AML-193 (cell line): ENCODE measurements around the gene ATAD2B.
"Not testable (repeated sequence)": the region's sequence is repeated elsewhere in the genome, so short reads cannot be mapped to it uniquely, and the experiment has no call there.

Experiments
- DNase-seq, 2 experiments: peaks; one replicate each; lab custom pipeline; 2025; lab: John Stamatoyannopoulos, UW

The ATAD2B gene

DNA sequence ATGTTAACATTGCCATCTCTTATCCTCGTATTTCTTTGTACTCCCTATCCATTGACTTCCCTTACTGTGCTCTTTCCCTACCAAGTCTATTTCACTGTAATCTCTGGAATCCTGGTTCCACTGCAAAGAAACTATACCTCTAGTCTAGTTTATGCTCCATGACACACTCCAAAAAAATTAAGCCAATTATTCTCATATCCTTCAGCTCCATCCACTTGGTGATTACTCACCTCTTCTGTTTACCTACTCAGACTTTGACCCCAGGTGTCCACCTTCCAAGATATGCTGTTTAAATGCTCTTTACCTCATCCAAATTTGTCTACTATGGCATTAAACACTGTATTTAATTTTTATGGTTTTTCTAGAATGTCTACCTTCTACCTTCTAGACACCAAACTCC lies 137.9 kb downstream of the ATAD2B start:
- no peak for DNase-seq

DNA sequence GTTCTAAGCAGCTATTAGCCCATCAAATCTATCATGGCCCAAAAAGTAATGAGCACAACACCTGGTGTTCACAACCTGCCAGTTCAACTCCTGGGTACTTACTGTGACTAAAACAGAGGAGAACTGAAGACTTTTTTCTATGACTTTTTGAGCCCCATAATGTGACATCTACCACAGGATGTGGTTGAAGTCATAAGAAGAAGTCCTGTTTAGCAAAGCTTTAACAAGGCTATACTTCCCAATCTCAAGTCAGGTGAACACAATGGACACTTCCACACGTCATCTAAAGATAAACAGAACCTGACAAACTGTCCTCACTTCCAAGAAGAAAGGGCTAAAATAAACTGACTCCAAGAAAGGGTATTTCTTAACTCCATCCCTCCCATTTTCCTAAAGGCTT lies 138.8 kb downstream of the ATAD2B start:
- peak; percentile 69 to 73 for DNase-seq

DNA sequence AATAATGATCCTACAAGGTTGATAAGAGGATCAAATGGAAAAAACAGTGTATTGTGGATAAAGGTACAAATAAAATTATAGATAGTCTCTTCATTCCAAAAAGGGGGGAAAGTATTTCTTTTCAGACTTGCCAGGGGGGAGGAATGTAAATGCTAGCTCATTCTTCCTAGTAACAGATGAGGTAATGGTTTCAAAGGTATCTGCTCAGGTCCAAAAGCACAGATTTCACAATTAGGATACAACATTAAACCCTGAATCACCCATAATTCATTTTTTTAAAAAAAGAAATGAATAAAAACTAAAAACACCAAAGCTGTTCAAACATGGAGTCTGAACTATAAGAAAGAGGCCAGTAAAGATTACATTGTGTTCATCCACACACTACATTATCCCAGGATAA lies 142.0 kb downstream of the ATAD2B start:
- DNase-seq = no peak

DNA sequence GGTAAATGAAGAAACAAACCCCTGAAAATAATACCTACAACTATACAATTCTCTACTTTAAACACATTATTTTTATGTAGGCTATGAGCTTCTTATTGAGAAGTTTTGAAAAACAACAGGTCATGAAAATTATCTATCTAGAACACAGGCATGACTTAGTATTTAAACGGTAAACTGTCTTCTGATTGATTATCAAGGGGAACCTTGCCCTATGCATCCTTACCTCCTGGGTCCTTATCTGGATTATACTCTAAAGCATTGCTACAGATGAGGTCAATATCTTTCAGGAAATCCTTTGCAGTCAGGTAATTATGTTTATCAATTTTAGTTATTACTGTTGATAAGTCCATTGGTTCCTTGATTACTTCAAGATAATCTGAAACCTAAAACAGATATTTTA lies 144.3 kb downstream of the ATAD2B start:
- DNase-seq = no peak

DNA sequence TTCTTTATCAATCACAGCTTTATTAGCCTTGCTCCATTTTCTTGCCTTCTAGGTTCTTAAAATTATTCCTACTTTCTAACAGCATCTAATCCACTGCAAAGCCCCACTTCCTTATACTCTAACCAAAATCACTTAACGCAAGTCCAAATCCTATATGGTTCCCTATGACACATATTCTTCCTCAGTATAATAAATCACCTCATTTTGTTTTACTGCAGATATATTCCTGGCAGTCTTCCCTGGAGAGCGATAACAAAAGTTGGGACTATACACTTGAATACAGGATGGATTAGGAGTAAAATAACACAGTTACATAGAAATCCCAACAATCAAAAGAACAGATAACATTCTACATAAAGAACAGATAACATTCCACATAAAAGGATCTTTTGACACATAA lies 144.8 kb downstream of the ATAD2B start:
- no peak for DNase-seq

DNA sequence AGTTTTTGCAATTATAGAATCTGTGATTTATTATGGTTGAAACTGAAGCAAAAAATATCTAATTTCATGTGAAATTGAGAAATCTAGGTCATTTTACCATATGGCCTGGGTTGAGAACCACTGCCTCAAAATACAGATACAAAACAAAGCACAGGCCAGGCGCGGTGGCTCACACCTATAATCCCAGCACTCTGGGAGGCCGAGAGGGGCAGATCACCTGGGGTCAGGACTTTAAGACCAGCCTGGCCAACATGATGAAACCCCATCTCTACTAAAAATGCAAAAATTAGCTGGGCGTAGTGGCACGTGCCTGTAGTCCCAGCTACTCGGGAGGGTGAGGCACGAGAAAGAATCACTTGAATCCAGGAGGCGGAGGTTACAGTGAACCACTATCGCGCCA lies 146.5 kb downstream of the ATAD2B start:
- not testable (repeated sequence) for DNase-seq

DNA sequence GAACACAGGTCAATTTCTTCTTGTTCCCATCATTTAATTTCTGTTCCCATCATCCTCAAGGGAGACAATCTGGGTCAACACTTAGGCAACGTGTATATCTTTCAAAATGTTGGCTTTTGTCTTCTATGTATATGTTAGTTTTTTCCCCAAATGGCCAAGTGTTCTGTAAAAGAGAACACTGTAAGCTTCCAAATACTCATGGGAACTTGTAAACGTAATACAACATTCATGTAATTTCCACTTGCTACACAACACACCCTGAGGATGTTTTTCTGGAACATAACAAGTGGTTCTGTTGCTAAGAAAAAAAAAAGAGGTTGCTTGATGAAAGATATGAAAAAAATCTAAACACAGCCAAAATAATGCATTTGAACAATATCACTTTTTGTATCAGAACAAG lies 149.1 kb downstream of the ATAD2B start:
- DNase-seq = no peak

DNA sequence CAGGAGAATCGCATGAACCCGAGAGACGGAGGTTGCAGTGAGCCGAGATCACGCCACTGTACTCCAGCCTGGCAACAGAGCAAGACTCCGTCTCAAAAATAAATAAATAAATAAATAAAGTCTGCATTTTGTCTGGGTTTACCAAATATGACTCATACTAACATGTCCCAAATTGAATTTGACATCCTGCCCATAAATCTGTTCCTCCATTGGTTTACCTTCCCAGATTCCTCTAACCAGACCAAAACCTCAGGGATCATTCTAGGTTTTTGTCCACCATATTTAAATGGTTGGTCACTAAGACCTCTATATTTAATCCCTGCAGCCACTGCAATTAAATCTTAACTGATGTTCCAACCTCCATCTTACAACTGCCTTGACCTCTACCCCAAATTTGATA lies 150.9 kb downstream of the ATAD2B start:
- DNase-seq = no peak

DNA sequence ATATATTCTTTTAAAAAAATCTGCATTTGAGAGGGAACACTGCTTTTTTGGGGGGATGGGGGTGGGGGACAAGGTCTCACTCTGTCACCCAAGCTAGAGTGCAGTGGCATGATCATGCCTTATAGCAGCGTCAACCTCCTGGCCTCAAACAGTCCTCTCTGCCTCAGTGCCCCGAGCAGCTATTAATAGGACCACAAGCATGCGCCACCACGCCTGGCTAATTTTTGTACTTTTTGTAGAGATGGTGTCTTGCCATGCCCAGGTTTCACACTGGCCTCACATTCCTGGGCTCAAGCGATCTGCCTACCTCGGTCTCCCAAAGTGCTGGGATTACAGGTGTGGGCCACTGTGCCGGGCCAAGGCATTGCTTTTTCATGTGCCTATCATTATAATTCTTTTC lies 154.2 kb downstream of the ATAD2B start:
- no peak for DNase-seq

DNA sequence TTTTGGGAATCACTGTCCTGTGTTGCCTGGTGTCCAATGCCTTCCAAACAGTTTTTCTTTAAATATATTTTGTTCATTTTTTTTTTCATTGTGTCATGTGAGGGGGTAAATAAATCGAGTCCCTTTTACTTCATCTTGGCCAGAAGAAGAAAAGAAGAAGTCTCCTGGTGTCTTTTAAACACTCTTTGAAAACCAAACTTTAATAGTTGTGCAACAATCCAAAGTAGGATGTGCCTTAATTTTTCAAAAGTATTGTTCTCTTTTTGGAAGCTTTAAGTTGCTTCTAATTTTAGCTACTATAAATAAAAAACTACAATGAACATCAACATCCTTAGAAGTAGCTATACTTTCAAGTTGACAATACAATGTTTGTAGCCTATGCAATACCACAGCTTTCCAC lies 154.9 kb downstream of the ATAD2B start:
- peak; percentile 15 to 25 for DNase-seq

DNA sequence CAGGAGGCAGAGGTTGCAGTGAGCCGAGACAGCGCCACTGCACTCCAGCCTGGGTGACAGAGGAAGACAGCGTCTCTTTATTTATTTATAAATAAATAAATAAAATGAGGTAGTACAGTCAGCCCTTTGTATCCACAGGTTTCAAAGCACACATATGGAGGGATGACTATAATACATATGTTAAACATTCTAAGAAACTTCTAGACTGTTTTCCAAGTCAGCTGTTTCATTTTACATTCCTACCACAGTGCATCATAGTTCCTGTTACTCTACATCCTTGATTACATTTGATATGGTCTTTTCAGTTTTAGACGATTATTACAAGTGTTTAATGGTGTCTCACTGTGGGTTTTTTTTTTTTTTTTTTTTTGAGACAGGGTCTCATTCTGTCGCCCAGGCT lies 157.6 kb downstream of the ATAD2B start:
- DNase-seq = no peak

DNA sequence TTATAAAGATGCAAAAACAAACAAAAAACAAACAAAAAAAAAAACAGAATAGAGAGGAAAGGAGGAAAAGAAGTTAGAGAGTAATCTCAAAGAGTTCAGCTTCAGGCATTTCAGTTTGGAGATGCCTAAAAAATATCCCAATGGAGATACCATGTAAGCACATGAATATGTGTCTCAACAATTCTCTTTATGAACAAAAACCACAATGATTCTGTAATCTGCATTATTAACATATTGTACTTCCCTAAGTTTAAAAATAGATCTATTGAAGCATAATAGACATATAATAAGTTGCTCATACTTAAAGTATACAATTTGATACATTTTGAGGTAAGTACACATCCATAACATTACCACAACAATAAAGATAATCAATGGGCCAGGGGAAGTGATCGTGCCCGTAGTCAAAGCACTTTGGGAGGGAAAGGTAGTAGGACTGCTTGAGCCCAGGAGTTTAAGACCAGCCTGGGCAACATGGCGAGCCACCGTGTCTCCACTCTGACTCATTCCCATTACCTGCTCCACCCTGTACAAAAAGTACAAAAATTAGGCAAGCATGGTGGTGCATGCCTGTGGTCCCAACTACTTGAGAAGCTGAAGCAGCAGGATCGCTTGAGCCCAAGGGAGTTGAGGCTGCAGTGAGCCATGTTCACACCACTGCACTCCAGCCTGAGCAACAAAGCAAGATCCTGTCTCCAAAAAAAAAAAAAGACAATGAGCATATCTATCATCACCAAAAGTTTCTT lies 158.9 kb downstream of the ATAD2B start:
- peak; percentile 50 to 69 for DNase-seq

DNA sequence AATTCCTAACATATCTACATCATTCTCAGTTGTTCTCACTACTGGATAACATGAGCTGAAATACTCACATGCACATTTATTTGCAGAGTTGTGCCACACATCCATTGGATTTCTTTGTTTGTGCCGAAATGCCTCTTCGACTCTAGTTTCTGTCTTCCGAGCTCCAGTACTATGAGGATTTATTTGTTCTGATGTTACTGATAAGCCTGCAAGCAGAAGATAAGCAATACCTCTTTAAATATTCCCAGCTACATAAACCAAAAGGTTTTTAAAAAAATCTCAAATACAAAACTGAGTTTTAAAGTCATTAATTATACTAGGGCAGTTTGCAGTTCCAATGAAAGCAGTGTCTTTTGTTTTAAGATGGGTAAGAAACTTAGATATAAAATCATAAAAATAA lies 164.8 kb downstream of the ATAD2B start:
- no peak for DNase-seq

DNA sequence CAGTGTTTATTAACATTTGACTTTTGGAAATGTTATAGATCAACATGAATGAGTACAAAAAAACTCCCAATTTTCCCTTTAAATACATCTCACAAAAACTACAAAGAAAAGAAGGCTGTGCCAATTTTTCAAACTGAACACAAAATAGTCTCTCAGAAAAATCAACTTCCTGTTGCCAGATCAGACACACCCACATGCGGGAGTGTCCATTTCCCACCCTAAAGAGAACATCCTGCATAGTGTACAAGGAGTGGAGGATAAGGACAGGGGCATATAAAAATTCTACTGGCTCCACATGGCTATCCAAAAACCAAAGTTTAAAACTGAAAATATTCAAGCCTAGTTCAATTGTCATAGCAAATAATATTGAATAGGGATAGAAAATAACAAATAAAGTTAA lies 165.3 kb downstream of the ATAD2B start:
- no peak for DNase-seq

DNA sequence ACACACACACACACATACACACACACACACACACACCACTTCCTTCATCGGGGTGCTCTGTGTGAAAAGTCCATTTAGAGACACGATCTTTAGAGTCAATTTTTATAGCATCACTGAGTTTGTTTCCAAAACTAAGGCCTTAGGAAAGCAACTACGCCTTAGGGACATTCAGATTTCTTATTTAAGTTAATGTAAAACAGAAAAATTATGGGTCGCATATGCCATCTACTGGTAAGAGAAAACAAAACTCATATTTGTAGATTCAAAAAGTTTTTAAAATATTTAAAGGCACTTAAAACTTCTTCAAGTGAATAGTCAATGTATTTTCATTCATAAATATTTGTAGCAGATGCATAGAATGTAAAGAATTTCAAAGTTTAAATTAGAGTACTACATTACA lies 166.2 kb downstream of the ATAD2B start:
- DNase-seq = peak in 1 of 2 experiments; percentile 24

DNA sequence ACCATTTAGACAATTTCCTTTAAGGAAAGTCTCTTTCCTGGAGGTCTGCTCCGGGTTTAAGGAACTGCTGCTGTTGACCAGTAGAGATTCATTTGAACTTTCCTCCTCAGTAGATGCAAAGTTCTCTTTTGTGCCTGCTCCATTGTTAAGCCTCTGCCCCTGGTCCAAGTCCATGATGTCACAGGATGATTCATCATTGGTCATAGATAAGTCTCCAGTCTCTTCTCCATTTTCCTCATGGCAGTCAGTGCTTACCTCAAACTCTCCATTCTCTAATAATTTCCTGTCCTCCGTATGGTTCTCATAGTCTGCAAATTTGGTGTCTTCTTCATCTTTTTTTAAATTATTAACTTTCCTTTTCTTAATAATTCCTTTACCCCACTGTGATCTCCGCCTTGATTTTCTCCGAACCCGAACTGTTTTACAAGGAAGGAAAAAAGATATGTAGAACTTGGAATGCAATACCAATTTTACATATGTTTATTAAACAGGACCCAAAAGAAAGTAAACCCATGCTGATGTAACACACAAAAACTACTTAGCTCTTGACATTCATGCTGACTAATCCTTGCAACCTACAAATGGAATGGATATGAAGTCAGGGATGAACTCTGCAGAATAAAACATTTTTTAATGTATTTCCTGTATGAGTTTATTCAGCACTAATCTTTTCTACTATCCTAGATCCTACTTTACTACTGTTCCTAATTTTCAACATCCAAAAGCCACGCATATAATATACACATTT lies 169.1 kb downstream of the ATAD2B start:
- DNase-seq = no peak

DNA sequence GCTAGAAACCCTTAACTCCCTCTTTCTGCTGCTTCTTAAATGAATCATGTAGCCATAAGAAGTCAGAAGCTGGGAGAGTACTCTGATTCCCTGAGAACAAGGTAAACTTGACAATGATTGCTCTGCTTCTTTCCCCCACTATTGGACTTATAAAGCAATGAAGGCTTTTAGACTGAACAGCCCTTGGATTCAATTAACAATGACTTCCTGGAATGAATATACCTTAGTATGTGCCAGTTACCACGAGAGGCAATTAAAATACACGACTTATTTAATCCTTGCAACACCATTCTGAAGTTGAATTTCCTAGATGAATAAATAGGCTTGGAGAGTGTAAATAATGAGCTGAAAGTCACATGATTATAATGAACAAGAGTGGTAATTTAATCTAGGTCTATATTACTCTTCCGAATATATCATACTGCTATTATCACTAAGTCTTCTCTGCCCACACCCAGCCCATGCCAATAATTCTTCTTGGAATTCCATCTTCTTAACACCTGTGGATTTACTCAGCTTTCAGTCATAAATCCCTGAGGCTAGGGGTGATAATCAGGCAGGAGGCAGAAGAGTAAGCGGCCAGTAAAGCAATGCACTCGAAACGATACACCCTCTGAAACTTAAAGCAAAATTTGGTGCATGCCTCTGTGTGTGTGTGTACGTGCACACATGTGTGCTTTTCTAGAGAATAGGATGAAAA lies 170.2 kb downstream of the ATAD2B start:
- no peak for DNase-seq

DNA sequence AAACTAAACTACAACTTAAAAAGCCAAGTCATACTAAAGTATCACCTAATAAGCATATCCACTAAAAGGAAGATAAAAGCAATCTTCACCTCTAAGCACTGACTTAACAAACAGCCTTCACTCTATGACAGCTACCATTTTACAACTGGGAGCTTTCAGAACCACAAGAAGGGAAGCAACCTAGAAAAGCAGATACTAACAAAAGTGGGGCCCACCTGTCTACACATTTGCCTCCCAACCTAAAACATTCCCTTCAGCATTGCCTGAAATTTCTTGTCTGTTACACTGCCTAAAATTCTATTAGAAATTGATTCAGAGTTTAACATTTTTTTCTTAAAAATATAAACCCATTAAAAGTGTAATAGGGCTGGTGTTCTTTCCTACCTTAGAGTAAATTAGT lies 172.0 kb downstream of the ATAD2B start:
- no peak for DNase-seq

DNA sequence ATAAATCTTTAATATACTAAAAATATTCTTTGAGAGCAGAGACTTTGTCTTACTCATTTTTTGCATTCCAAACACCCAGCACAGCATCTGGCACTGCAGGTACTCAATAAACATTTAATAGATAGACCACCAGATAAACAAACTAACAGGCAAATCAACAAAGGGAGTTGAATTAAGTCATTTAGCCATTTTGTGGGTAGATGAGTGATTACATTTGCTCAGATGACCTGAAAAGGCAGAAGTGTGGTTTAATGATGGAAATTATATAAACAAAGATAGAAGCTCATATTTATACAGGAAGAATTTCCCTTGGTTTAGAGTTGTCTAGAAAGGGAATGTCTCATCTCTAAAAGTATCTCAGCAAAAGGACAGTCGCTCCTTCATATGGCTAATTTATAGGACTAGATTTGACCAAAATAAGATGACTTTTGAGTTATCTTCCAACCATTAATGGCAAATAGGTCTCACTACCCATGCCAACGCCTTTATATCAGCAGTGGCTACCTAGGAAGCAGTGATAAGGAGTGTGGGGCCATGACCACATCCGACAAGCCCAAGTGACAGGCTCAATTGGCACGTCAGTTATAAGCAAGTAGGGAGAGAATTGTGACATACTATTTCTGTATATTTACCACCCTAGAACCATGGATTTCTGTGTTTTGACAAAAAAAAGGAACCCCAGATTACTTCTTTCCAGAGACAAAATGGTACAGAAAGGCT lies 173.5 kb downstream of the ATAD2B start:
- DNase-seq = no peak

DNA sequence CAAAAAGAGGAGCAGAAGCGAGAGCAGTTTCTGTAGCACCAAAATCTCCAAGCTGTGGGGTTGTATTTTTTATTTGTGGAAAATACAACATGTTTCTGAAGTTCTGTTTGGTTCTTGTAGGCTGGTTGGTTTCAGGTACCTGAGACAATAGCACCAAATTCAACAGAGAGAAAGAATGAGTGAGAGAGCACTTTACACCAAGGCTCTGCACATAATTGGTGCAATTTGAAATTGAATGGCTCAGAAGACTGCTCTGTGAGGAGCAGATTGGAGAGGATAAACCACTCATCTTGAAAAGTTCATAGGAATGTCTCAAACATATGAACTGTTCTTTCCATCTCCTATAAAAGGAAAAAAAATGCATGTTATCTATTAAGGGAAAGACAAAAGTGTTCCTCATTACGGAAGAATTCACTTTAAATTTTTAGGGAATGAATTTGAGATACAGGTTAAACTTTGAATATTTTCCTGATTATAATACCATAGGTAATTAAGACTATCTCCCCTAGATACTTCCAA lies 175.1 kb downstream of the ATAD2B start:
- DNase-seq = no peak

DNA sequence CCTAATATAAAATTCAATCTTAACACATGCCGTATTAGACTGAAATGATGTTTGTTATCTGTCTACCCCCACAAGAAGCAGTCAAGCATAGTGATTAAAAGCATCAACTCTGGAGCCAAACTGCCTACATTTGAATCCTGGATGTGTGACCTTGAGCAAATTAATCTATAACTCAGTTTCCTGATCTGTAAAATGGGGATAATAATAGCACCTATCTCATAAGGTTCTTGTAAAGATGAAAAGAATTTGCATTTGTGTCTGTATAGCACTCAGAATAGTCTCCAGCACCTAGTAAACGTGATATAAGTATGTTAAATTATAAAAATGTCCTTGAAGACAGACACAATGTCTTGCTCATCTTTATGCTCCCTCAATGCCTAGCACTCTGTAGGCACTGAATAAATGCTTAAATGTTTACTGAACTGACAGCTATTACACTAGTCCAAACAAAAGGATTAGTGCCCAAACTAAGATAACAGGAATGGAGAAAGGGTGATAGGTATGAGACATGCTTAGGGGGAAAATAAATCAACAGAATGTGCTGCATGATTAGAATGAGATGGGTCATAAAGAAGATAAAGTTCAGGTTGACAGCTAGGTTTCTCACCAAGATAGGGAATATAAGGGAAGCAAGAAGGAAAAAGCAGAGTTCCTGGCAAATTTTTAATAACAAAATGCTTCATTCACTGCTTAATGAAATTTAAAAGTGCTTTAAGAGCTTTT lies 180.6 kb downstream of the ATAD2B start:
- no peak for DNase-seq

DNA sequence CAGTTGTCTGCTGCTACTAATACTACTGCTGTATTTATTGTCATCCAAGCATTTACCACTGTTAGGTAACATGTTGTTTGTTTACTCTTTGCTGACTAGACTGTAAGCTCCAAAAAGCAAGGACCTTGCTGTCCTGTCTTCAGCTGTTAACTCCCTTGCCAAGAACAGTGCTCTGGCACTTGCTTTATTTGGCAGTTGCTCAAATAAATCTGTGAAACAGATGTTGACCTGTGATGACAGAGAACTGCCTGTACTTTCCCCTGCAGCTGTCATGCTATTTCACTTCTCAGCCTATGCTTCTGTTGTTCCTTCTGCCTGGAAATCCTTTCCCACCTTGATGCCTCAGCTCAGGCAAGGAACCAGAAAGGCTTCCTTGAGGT lies 181.2 kb downstream of the ATAD2B start:
- no peak for DNase-seq
